B cell (primary cell): ENCODE results near the gene SFMBT1. TPM values are rescaled to one million over a fixed set of nuclear protein-coding genes. Genes with fewer than 3 reads are reported as not detected.

Experiments used
- ATAC-seq: fragments of 200-7000 bp; cut with Tn5 transposase; one replicate; pipeline ENCODE4 v1.10.0; 2021; ENCODE audit warnings: low read depth, mild to moderate bottlenecking, moderate number of reproducible peaks, moderate library complexity
- CTCF ChIA-PET: fragments of 350-600 bp; sonication (Branson Sonifier 250); formaldehyde crosslinking; loops from one replicate; lab custom pipeline; 2021; ENCODE audit warnings: antibody characterized with exemption, inconsistent platforms; lab: Charles Lee
- POLR2A ChIA-PET: fragments of 350-600 bp; sonication (Branson Sonifier 250); formaldehyde crosslinking; loops from one replicate; lab custom pipeline; 2021; ENCODE audit warnings: antibody characterized with exemption; lab: Charles Lee
- DNase-seq: peaks from one replicate; pipeline ENCODE4 v3.0.0; 2013
- H2AFZ ChIP-seq: 2 replicates; pipeline ENCODE4 v1.6.1; 2012; ENCODE audit warnings: mild to moderate bottlenecking, low read depth, low read length; ENCODE audit not compliant: insufficient read depth, poor library complexity, severe bottlenecking
- H3K27ac ChIP-seq, 2 donors: 1 replicate in 1 of 2; 2 replicates in 1 of 2; pipeline ENCODE4 v1.5.1; 2012 to 2013; ENCODE audit warnings: low read length in 2 of 2, mild to moderate bottlenecking in 2 of 2, moderate library complexity in 1 of 2
- H3K27me3 ChIP-seq, 4 experiments: fragments of 200-600 bp in 1 of 4; sonication (generic) in 1 of 4; replicated peaks in 1 of 4; 1 replicate in 2 of 4; 2 replicates in 2 of 4; pipeline versions ENCODE4 v1.6.1 to v1.7.0; 2013 to 2016; ENCODE audit warnings: low read length in 3 of 4, mild to moderate bottlenecking in 2 of 4, mixed read lengths in 1 of 4, moderate library complexity in 1 of 4; ENCODE audit not compliant: insufficient read depth in 4 of 4, control insufficient read depth in 3 of 4; ENCODE audit errors: control extremely low read depth in 1 of 4
- H3K36me3 ChIP-seq, 2 experiments: replicated peaks in 1 of 2; 1 replicate in 1 of 2; 2 replicates in 1 of 2; pipeline versions ENCODE4 v1.6.1 to v1.7.1; 2013; ENCODE audit warnings: low read length in 1 of 2; ENCODE audit not compliant: insufficient read depth in 2 of 2, control insufficient read depth in 1 of 2; ENCODE audit errors: control extremely low read depth in 1 of 2, extremely low read depth in 1 of 2
- H3K4me1 ChIP-seq, 2 donors: fragments of 200-600 bp in 1 of 2; sonication (generic) in 1 of 2; 1 replicate in 1 of 2; 2 replicates in 1 of 2; pipeline versions ENCODE4 v1.5.1 to v1.6.1; 2013 to 2017; ENCODE audit warnings: low read length in 2 of 2; ENCODE audit not compliant: control insufficient read depth in 2 of 2, insufficient read depth in 2 of 2
- H3K4me2 ChIP-seq: replicated peaks from 2 replicates; pipeline ENCODE3; 2012; ENCODE audit warnings: mild to moderate bottlenecking, low read depth, low read length; ENCODE audit not compliant: poor library complexity, severe bottlenecking
- H3K4me3 ChIP-seq, 5 experiments: fragments of 200-600 bp in 1 of 5; sonication (generic) in 1 of 5; 1 replicate in 3 of 5; 2 replicates in 2 of 5; pipeline versions ENCODE4 v1.5.1 to v1.7.0; 2011 to 2016; ENCODE audit warnings: low read length in 4 of 5, mild to moderate bottlenecking in 4 of 5, low read depth in 2 of 5, control low read depth in 1 of 5, moderate library complexity in 1 of 5; ENCODE audit not compliant: insufficient read depth in 1 of 5; ENCODE audit errors: control extremely low read depth in 1 of 5, extremely low read depth in 1 of 5
- H3K79me2 ChIP-seq: fragments of 200-600 bp; sonication (generic); one replicate; pipeline ENCODE4 v1.6.0; 2016; ENCODE audit warnings: low read length; ENCODE audit not compliant: control insufficient read depth, insufficient read depth
- H3K9ac ChIP-seq: fragments of 200-600 bp; sonication (generic); 2 replicates; pipeline ENCODE4 v1.6.1; 2017; ENCODE audit warnings: mild to moderate bottlenecking, low read length, moderate library complexity
- H3K9me3 ChIP-seq, 3 donors: one replicate each; pipeline versions ENCODE4 v1.6.1 to v1.7.1; 2013; ENCODE audit warnings: low read length in 2 of 3; ENCODE audit not compliant: control insufficient read depth in 2 of 3, insufficient read depth in 1 of 3; ENCODE audit errors: control extremely low read depth in 1 of 3
- H4K20me1 ChIP-seq: 2 replicates; pipeline ENCODE4 v1.6.0; 2012; ENCODE audit warnings: mild to moderate bottlenecking, low read length; ENCODE audit not compliant: insufficient read depth, control insufficient read depth, poor library complexity, severe bottlenecking
- H3K27ac Mint-ChIP-seq: one replicate; pipeline ENCODE4 v1.8.0; 2021; ENCODE audit warnings: mixed read lengths
- H3K27me3 Mint-ChIP-seq: one replicate; pipeline ENCODE4 v1.8.0; 2021; ENCODE audit warnings: mixed read lengths
- H3K4me1 Mint-ChIP-seq: one replicate; pipeline ENCODE4 v1.8.0; 2021; ENCODE audit warnings: mixed read lengths
- H3K4me3 Mint-ChIP-seq: one replicate; pipeline ENCODE4 v1.8.0; 2021; ENCODE audit warnings: mixed read lengths
- H3K9me3 Mint-ChIP-seq: one replicate; pipeline ENCODE4 v1.8.0; 2022; ENCODE audit warnings: mixed read lengths; ENCODE audit not compliant: insufficient read depth
- CTCF ChIP-seq: fragments of 200-600 bp; IDR thresholded peaks from one replicate; pipeline ENCODE4 v1.8.0; 2022; ENCODE audit warnings: antibody characterized with exemption, mild to moderate bottlenecking
- EZH2 ChIP-seq: IDR thresholded peaks from 2 replicates; pipeline ENCODE4 v1.6.1; 2012; ENCODE audit warnings: borderline replicate concordance, low read depth, mild to moderate bottlenecking, moderate library complexity, low read length; ENCODE audit not compliant: insufficient read depth, poor library complexity, severe bottlenecking
- WGBS: methylation state at CpG from one replicate; pipeline ENCODE4 v1.1.5; 2013; ENCODE audit warnings: missing lambda C conversion rate; ENCODE audit not compliant: insufficient coverage; 5-methylcytosine and 5-hydroxymethylcytosine counted together
- intact Hi-C: fragments of 100-400 bp; cut with micrococcal nuclease; formaldehyde crosslinking; loops from one replicate; pipeline ENCODE4 v1.10.0; 2022
- polyA plus RNA-seq: library from polyadenylated mRNA; depleted of rRNA; stranded (reverse); fragments of >200 nt; gene quantifications from 2 replicates; pipeline ENCODE4 v1.2.3, GENCODE V29; 2012
- total RNA-seq, 2 donors: library from RNA; stranded (reverse); fragments of 120-200 nt in 1 of 2; gene quantifications; 1 replicate in 1 of 2; 2 replicates in 1 of 2; pipeline versions ENCODE4 v1.2.3 to v1.2.4, GENCODE V29; 2013 to 2022

The SFMBT1 gene
- total and polyA plus RNA-seq, 2 donors (not counting 1 experiment from before 2014, with no cell fraction given), result 9.9 to 55.8 TPM

- POLR2A ChIA-PET, result no interaction called here
- no peak overlapping the region for H3K27ac Mint-ChIP-seq
Measured at GRCh38 chr3:53091011-53091410, 45.1 kb upstream of the SFMBT1 start.

GRCh38 chr3:53089511-53089910 is 43.6 kb upstream of the SFMBT1 start:
- Mint-ChIP-seq H3K4me1 (no peaks in the 10 kb centered on the region), H3K27me3 (no peaks in the 10 kb centered on the region), H3K4me3 (no peak overlapping the region), H3K9me3 (no peaks in the 10 kb centered on the region), H3K27ac (no peak overlapping the region)
- Histone ChIP-seq H4K20me1 (no peaks in the 10 kb centered on the region), H3K4me3 (no peak overlapping the region), H3K27me3 (no peaks in the 10 kb centered on the region), H2AFZ (no peak overlapping the region), H3K36me3 (peaks cover 0 to 53% of the 10 kb centered on the region in 2 experiments), H3K27ac (no peak overlapping the region), H3K9me3 (no peaks in the 10 kb centered on the region), H3K4me1 (no peaks in the 10 kb centered on the region), H3K9ac (no peak overlapping the region), H3K4me2 (no peak overlapping the region), H3K79me2 (no peaks in the 10 kb centered on the region)
- CTCF ChIA-PET, result no interaction called here
- intact Hi-C loops, result no loop called here
- DNase-seq, result no peak
- ATAC-seq, result no peak
- 100% methylated on average over 6 of the region's 6 CpGs for WGBS
- TF ChIP-seq CTCF, result no peak
- no peak for TF ChIP-seq EZH2
- POLR2A ChIA-PET, result no interaction called here

More at GRCh38 chr3:53091011-53091410, 45.1 kb upstream of the SFMBT1 start:
- H3K4me1 Mint-ChIP-seq, result no peaks in the 10 kb centered on the region
- H3K4me2 ChIP-seq, result no peak overlapping the region
- H3K9me3 Mint-ChIP-seq, result no peaks in the 10 kb centered on the region
- H4K20me1 ChIP-seq, result no peaks in the 10 kb centered on the region
- H3K27ac ChIP-seq, result no peak overlapping the region
- CTCF ChIA-PET, result no interaction called here
- WGBS, result 100% methylated on average over 1 of the region's 5 CpGs
- H3K36me3 ChIP-seq, result peaks cover 0 to 60% of the 10 kb centered on the region in 2 experiments
- no peak overlapping the region for H2AFZ ChIP-seq
- intact Hi-C loops, result no loop called here
- H3K4me1 ChIP-seq, result no peaks in the 10 kb centered on the region
- no peak overlapping the region for H3K4me3 ChIP-seq
- no peaks in the 10 kb centered on the region for H3K9me3 ChIP-seq
- DNase-seq (no peak), ATAC-seq (no peak)
- H3K27me3 ChIP-seq, result no peaks in the 10 kb centered on the region
- H3K9ac ChIP-seq, result no peak overlapping the region
- H3K27me3 Mint-ChIP-seq, result no peaks in the 10 kb centered on the region
- TF ChIP-seq EZH2 (no peak), CTCF (no peak)
- H3K79me2 ChIP-seq, result no peaks in the 10 kb centered on the region
- H3K4me3 Mint-ChIP-seq, result no peak overlapping the region
